Measurements from ENCODE around the gene UVRAG. TPM values are rescaled to one million over a fixed set of nuclear protein-coding genes. Genes with fewer than 3 reads are reported as not detected.

UVRAG gene
- total RNA-seq, 1 donor from 2014 or later, result 14.7 TPM

- TF ChIP-seq POLR2AphosphoS5 (IDR thresholded peaks at IDR 0.05; ENCODE audit: insufficient read depth in 1 of 2, low read depth in 1 of 2) (no peak), POLR2A (IDR thresholded peaks at IDR 0.05) (no peak), CTCF (IDR thresholded peaks at IDR 0.05) (peak; percentile 48 to 76 (median 64))
- Histone ChIP-seq H3K4me3 (no peak overlapping the region), H3K27ac (no peak overlapping the region), H3K27me3 (no peaks in the 10 kb centered on the region), H3K9me3 (no peaks in the 10 kb centered on the region), H3K36me3 (no peaks in the 10 kb centered on the region), H3K4me1 (no peaks in the 10 kb centered on the region)
- DNase-seq (ENCODE audit: extremely low spot score in 2 of 2), result no peak
- intact Hi-C loops (cut with DNase I), result loop anchor here (5.0 kb wide), 1 partner anchor 255 kb away; no protein-coding TSS in a partner anchor
Measured at GRCh38 chr11:75896843-75897419, 81.9 kb downstream of the UVRAG start.

GRCh38 chr11:75898871-75899270 is 83.9 kb downstream of the UVRAG start:
- H3K4me3 ChIP-seq, result no peak overlapping the region
- no peaks in the 10 kb centered on the region for H3K9me3 ChIP-seq
- TF ChIP-seq POLR2AphosphoS5 (IDR thresholded peaks at IDR 0.05; ENCODE audit: insufficient read depth in 1 of 2, low read depth in 1 of 2) (no peak), CTCF (IDR thresholded peaks at IDR 0.05) (no peak), POLR2A (IDR thresholded peaks at IDR 0.05) (no peak)
- no peak overlapping the region for H3K27ac ChIP-seq
- H3K36me3 ChIP-seq, result no peaks in the 10 kb centered on the region
- H3K4me1 ChIP-seq, result peaks cover 1% of the 10 kb centered on the region
- no peak for DNase-seq (ENCODE audit: extremely low spot score in 2 of 2)
- H3K27me3 ChIP-seq, result no peaks in the 10 kb centered on the region
- intact Hi-C loops (cut with DNase I), result loop anchor here (5.0 kb wide), 1 partner anchor 253 kb away; no protein-coding TSS in a partner anchor

- TF ChIP-seq CTCF (IDR thresholded peaks at IDR 0.05) (no peak), POLR2A (IDR thresholded peaks at IDR 0.05) (no peak), POLR2AphosphoS5 (IDR thresholded peaks at IDR 0.05; ENCODE audit: insufficient read depth in 1 of 2, low read depth in 1 of 2) (no peak)
- peaks cover 6% of the 10 kb centered on the region for H3K4me1 ChIP-seq
- H3K36me3 ChIP-seq, result no peaks in the 10 kb centered on the region
- no peak overlapping the region for H3K4me3 ChIP-seq
- intact Hi-C loops (cut with DNase I), result loop anchor here (5.0 to 10.0 kb wide), 2 partner anchors 252 to 415 kb away; no protein-coding TSS in a partner anchor
- no peaks in the 10 kb centered on the region for H3K27me3 ChIP-seq
- H3K9me3 ChIP-seq, result no peaks in the 10 kb centered on the region
- H3K27ac ChIP-seq, result no peak overlapping the region
- DNase-seq (ENCODE audit: extremely low spot score in 2 of 2), result no peak
Measured at GRCh38 chr11:75899806-75900205, 84.8 kb downstream of the UVRAG start.

GRCh38 chr11:75900848-75901247 is 85.8 kb downstream of the UVRAG start:
- Histone ChIP-seq H3K4me1 (peaks cover 6% of the 10 kb centered on the region), H3K36me3 (no peaks in the 10 kb centered on the region), H3K27me3 (no peaks in the 10 kb centered on the region), H3K4me3 (no peak overlapping the region), H3K27ac (no peak overlapping the region), H3K9me3 (no peaks in the 10 kb centered on the region)
- TF ChIP-seq POLR2AphosphoS5 (IDR thresholded peaks at IDR 0.05; ENCODE audit: insufficient read depth in 1 of 2, low read depth in 1 of 2) (no peak), POLR2A (IDR thresholded peaks at IDR 0.05) (no peak), CTCF (IDR thresholded peaks at IDR 0.05) (no peak)
- no peak for DNase-seq (ENCODE audit: extremely low spot score in 2 of 2)
- intact Hi-C loops (cut with DNase I), result loop anchor here (10.0 kb wide), 1 partner anchor 414 kb away; no protein-coding TSS in a partner anchor

GRCh38 chr11:75902631-75903030 is 87.6 kb downstream of the UVRAG start:
- no peak overlapping the region for H3K4me3 ChIP-seq
- DNase-seq (ENCODE audit: extremely low spot score in 2 of 2), result no peak
- TF ChIP-seq POLR2A (IDR thresholded peaks at IDR 0.05), result no peak
- no peak for TF ChIP-seq CTCF (IDR thresholded peaks at IDR 0.05)
- TF ChIP-seq POLR2AphosphoS5 (IDR thresholded peaks at IDR 0.05; ENCODE audit: insufficient read depth in 1 of 2, low read depth in 1 of 2), result no peak
- H3K36me3 ChIP-seq, result no peaks in the 10 kb centered on the region
- no peaks in the 10 kb centered on the region for H3K27me3 ChIP-seq
- H3K9me3 ChIP-seq, result no peaks in the 10 kb centered on the region
- intact Hi-C loops (cut with DNase I), result loop anchor here (10.0 kb wide), 1 partner anchor 412 kb away; no protein-coding TSS in a partner anchor
- peaks cover 6% of the 10 kb centered on the region for H3K4me1 ChIP-seq
- H3K27ac ChIP-seq, result no peak overlapping the region
